HepG2 (cell line): ENCODE data around the gene DSCAM. TPM values are rescaled to one million over a fixed set of nuclear protein-coding genes. Genes with fewer than 3 reads are reported as not detected.

ENCODE experiments used
- ATAC-seq: fragments of 200-7000 bp; cut with Tn5 transposase; 3 replicates; pipeline ENCODE4 v1.9.1; 2020; ENCODE audit warnings: mild to moderate bottlenecking, moderate library complexity
- BruUV-seq: library from RNA; stranded (reverse); fragments of 400-500 nt; replicated peaks from 2 replicates; lab custom pipeline; 2021; lab: Mats Ljungman, UMichigan
- CTCF ChIA-PET: fragments of 300-600 bp; formaldehyde crosslinking; extraction: SDS; loops from one replicate; lab custom pipeline; 2021; ENCODE audit warnings: low total read pairs, inconsistent platforms, low intra/inter-chr PET ratio; lab: Yijun Ruan, JAX
- POLR2A ChIA-PET: fragments of 350-600 bp; sonication (Branson Sonifier 250); formaldehyde crosslinking; loops from one replicate; lab custom pipeline; 2020; ENCODE audit warnings: antibody characterized with exemption, inconsistent platforms; lab: Yijun Ruan, JAX
- DNase-seq: peaks from one replicate; pipeline ENCODE4 v3.0.0-alpha.2; 2015; ENCODE audit warnings: low spot score
- FAIRE-seq: peaks from 3 replicates; lab custom pipeline; 2011; peaks lifted over from hg19 to GRCh38; lab: Jason Lieb, UNC
- H2AFZ ChIP-seq: one replicate; pipeline ENCODE4 v1.6.1; 2011; ENCODE audit warnings: low read length, inconsistent platforms
- H3K27ac ChIP-seq: fragments of 300-600 bp; 3 replicates; pipeline ENCODE4 v1.8.0; 2011; ENCODE audit warnings: mixed run types, mild to moderate bottlenecking, mixed read lengths, low read length, inconsistent platforms; ENCODE audit not compliant: insufficient read depth; ENCODE audit errors: extremely low read length
- H3K27me3 ChIP-seq, 2 experiments: fragments of 200-600 bp in 1 of 2; 2 replicates in 1 of 2; 3 replicates in 1 of 2; pipeline versions ENCODE4 v1.6.0 to v1.8.0; 2011; ENCODE audit warnings: low read length in 2 of 2, mild to moderate bottlenecking in 2 of 2, moderate library complexity in 2 of 2, inconsistent platforms in 1 of 2; ENCODE audit not compliant: insufficient read depth in 2 of 2, control insufficient read depth in 1 of 2
- H3K36me3 ChIP-seq, 2 experiments: fragments of 200-600 bp in 1 of 2; replicated peaks in 1 of 2; 2 replicates in 1 of 2; 3 replicates in 1 of 2; pipeline versions ENCODE4 v1.5.1 to v1.8.0; 2011; ENCODE audit warnings: low read length in 2 of 2, inconsistent platforms in 1 of 2; ENCODE audit not compliant: insufficient read depth in 2 of 2, control insufficient read depth in 1 of 2
- H3K4me1 ChIP-seq: 2 replicates; pipeline ENCODE4 v1.5.1; 2012; ENCODE audit warnings: low read length, inconsistent platforms; ENCODE audit not compliant: insufficient read depth
- H3K4me2 ChIP-seq: 2 replicates; pipeline ENCODE4 v1.6.0; 2011; ENCODE audit warnings: low read depth, low read length, inconsistent platforms
- H3K4me3 ChIP-seq, 3 experiments: fragments of 200-600 bp in 1 of 3; sonication (generic), shearing (Covaris generic) in 1 of 3; replicated peaks in 1 of 3; 2 replicates each; pipeline ENCODE4 v1.5.1; 2011 to 2016; ENCODE audit warnings: low read length in 3 of 3, inconsistent platforms in 2 of 3, low read depth in 2 of 3, mild to moderate bottlenecking in 2 of 3, control low read depth in 1 of 3, mixed read lengths in 1 of 3; ENCODE audit not compliant: insufficient read depth in 1 of 3
- H3K79me2 ChIP-seq: one replicate; pipeline ENCODE4 v1.6.1; 2011; ENCODE audit warnings: low read length, inconsistent platforms; ENCODE audit not compliant: insufficient read depth
- H3K9ac ChIP-seq: 2 replicates; pipeline ENCODE4 v1.6.0; 2011; ENCODE audit warnings: mild to moderate bottlenecking, low read depth, low read length, inconsistent platforms; ENCODE audit not compliant: insufficient read depth
- H3K9me3 ChIP-seq: 2 replicates; pipeline ENCODE4 v1.5.1; 2012; ENCODE audit warnings: mild to moderate bottlenecking, low read length
- H4K20me1 ChIP-seq: 2 replicates; pipeline ENCODE4 v1.6.0; 2011; ENCODE audit warnings: inconsistent platforms, mild to moderate bottlenecking, low read length, moderate library complexity; ENCODE audit not compliant: insufficient read depth
- ATM ChIP-seq: fragments of 450-650 bp; IDR thresholded peaks from 2 replicates; pipeline ENCODE4 v1.7.1; 2017; ENCODE audit warnings: mild to moderate bottlenecking, borderline replicate concordance
- ESRRA ChIP-seq: sonication (generic); formaldehyde crosslinking; IDR thresholded peaks from 2 replicates; pipeline ENCODE4 v1.5.1; 2020; ENCODE audit warnings: mild to moderate bottlenecking, low read depth, missing genetic modification reagents
- GATAD2A ChIP-seq: IDR thresholded peaks from 2 replicates; pipeline ENCODE4 v1.6.1; 2016
- HMG20A ChIP-seq: IDR thresholded peaks from 2 replicates; pipeline ENCODE4 v1.6.1; 2016; ENCODE audit warnings: borderline replicate concordance
- HNRNPH1 ChIP-seq: fragments of 200-400 bp; formaldehyde crosslinking; optimal IDR thresholded peaks from 2 replicates; pipeline ENCODE3; 2017; ENCODE audit warnings: mild to moderate bottlenecking, low read depth, low read length
- JARID2 ChIP-seq: sonication (generic); formaldehyde crosslinking; IDR thresholded peaks from 2 replicates; pipeline ENCODE4 v1.8.1; 2023; ENCODE audit warnings: missing genetic modification reagents, inconsistent platforms; ENCODE audit not compliant: insufficient replicate concordance
- KDM3A ChIP-seq: IDR thresholded peaks from 2 replicates; pipeline ENCODE4 v1.6.1; 2018; ENCODE audit warnings: low read depth, missing compliant biosample characterization
- MLLT10 ChIP-seq: sonication (generic); formaldehyde crosslinking; IDR thresholded peaks from 2 replicates; pipeline ENCODE4 v1.4.0; 2020; ENCODE audit warnings: missing genetic modification reagents
- PHF21A ChIP-seq: sonication (generic); formaldehyde crosslinking; IDR thresholded peaks from 2 replicates; pipeline ENCODE4 v1.5.0; 2020; ENCODE audit warnings: mild to moderate bottlenecking, missing genetic modification reagents
- RBAK ChIP-seq: sonication (generic); formaldehyde crosslinking; IDR thresholded peaks from 2 replicates; pipeline ENCODE4 v1.5.1; 2020; ENCODE audit warnings: mild to moderate bottlenecking, missing genetic modification reagents
- RFXANK ChIP-seq: IDR thresholded peaks from 2 replicates; pipeline ENCODE4 v1.6.1; 2016
- SUZ12 ChIP-seq: fragments of 150-350 bp; IDR thresholded peaks from 2 replicates; pipeline ENCODE4 v1.6.1; 2014; ENCODE audit warnings: low read depth, low read length
- TBX3 ChIP-seq: fragments of 450-650 bp; IDR thresholded peaks from 2 replicates; pipeline ENCODE4 v1.6.1; 2017; ENCODE audit warnings: antibody characterized with exemption, mild to moderate bottlenecking, inconsistent platforms, borderline replicate concordance
- ZNF17 ChIP-seq: sonication (generic); formaldehyde crosslinking; IDR thresholded peaks from 2 replicates; pipeline ENCODE4 v1.5.0; 2020; ENCODE audit warnings: mild to moderate bottlenecking, missing genetic modification reagents
- ZNF292 ChIP-seq: sonication (generic); formaldehyde crosslinking; IDR thresholded peaks from 2 replicates; pipeline ENCODE4 v1.8.1; 2022; ENCODE audit warnings: mild to moderate bottlenecking, low read depth, missing genetic modification reagents, borderline replicate concordance
- ZNF343 ChIP-seq: sonication (generic); formaldehyde crosslinking; IDR thresholded peaks from 2 replicates; pipeline ENCODE4 v1.4.0; 2020; ENCODE audit warnings: mild to moderate bottlenecking, missing genetic modification reagents
- ZNF841 ChIP-seq: sonication (generic); formaldehyde crosslinking; IDR thresholded peaks from 2 replicates; pipeline ENCODE4 v1.8.1; 2023; ENCODE audit warnings: missing genetic modification reagents, borderline replicate concordance
- WGBS: methylation state at CpG from one replicate; pipeline ENCODE4 v1.1.6; 2017; ENCODE audit warnings: low lambda C conversion rate; 5-methylcytosine and 5-hydroxymethylcytosine counted together
- in situ Hi-C: cut with HindIII; loops from 2 replicates; pipeline ENCODE4 v1.10.0; 2017; ENCODE audit warnings: low pct_unique_long_range_greater_than_20kb; ENCODE audit not compliant: extremely low pct_ligation_motif_present
- intact Hi-C: fragments of 100-400 bp; cut with micrococcal nuclease; formaldehyde crosslinking; loops from one replicate; pipeline ENCODE4 v1.10.0; 2022; ENCODE audit not compliant: unreplicated experiment
- polyA plus RNA-seq, 8 experiments: library from polyadenylated mRNA; depleted of rRNA in 3 of 8; stranded (reverse) in 7 of 8; unstranded in 1 of 8; fragments of >200 nt; fragmentation: Illumina TruSeq in 4 of 8; extraction: Trizol in 4 of 8; gene quantifications; 2 replicates each; pipeline versions ENCODE4 v1.2.1 to v1.2.3, GENCODE V29; 2011 to 2016; ENCODE audit warnings: low read depth in 4 of 8, missing spikeins in 1 of 8, mixed read lengths in 1 of 8; ENCODE audit not compliant: insufficient read depth in 1 of 8
- total RNA-seq, 5 experiments: library from RNA; depleted of rRNA; stranded (reverse); fragments of >200 nt; fragmentation: Illumina TruSeq; extraction: Trizol; gene quantifications; 2 replicates each; pipeline ENCODE4 v1.2.3, GENCODE V29; 2016; ENCODE audit warnings: low read depth in 1 of 5
- TF ChIP-seq, protein P1 (sequence below): sonication (generic); formaldehyde crosslinking; IDR thresholded peaks from 2 replicates; pipeline ENCODE4 v1.4.0; 2020; ENCODE audit warnings: missing genetic modification reagents, mild to moderate bottlenecking, borderline replicate concordance

The DSCAM gene
- total and polyA plus RNA-seq, 2 of the 13 experiments (the other 11 are each of a cell fraction or from before 2014, with no cell fraction given) = not detected

GRCh38 chr21:40270047-40270446 lies 576.9 kb downstream of the DSCAM start:
- H3K36me3 ChIP-seq = no peaks in the 10 kb centered on the region
- BruUV-seq = no TSS peak
- no peaks in the 10 kb centered on the region for H3K79me2 ChIP-seq
- H3K4me3 ChIP-seq = no peak overlapping the region
- TF ChIP-seq JARID2 (CRISPR knock-in tag) (no peak), ZNF841 (CRISPR knock-in tag) (no peak), RBAK (no peak), PHF21A (no peak), HMG20A (no peak), HNRNPH1 (no peak), ZNF292 (CRISPR knock-in tag) (no peak), ATM (no peak), ZNF343 (CRISPR knock-in tag) (no peak), GATAD2A (CRISPR knock-in tag) (no peak), TBX3 (no peak), SUZ12 (no peak)
- TF ChIP-seq, all 625 proteins: peak for 0
- no peaks in the 10 kb centered on the region for H3K27me3 ChIP-seq
- no peaks in the 10 kb centered on the region for H4K20me1 ChIP-seq
- H2AFZ ChIP-seq = no peak overlapping the region
- intact Hi-C loops (no loop called here), in situ Hi-C loops (no loop called here)
- no peak for ATAC-seq
- no peak overlapping the region for H3K4me2 ChIP-seq
- H3K9ac ChIP-seq = no peak overlapping the region
- FAIRE-seq = no peak
- H3K4me1 ChIP-seq = no peaks in the 10 kb centered on the region
- CTCF ChIA-PET = no interaction called here
- POLR2A ChIA-PET = no interaction called here
- no peak overlapping the region for H3K27ac ChIP-seq
- DNase-seq = no peak
- WGBS = 36% methylated on average over 4 of the region's 4 CpGs
- H3K9me3 ChIP-seq = peaks cover 93% of the 10 kb centered on the region

DNA sequence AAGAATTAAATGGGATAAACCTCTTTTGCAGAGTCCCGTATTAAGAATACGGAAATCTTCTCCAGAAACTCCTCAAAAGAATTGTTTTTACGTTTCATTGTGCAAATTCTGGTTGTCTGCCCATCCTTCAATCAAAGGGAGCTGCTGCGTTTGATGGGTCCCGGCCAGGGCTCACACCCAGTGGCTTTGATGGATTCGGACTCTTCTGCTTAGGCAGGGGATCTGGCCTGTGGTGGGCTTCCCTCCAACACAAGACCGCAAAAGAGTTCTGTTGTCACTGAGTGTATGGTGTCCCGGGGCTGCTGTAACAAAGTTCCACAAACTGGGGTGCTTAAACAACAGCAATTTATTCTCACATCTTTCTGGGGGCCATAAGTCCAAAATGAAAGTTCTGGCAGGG lies 577.7 kb downstream of the DSCAM start:
- Histone ChIP-seq H2AFZ (no peak overlapping the region), H3K9me3 (peaks cover 95% of the 10 kb centered on the region), H3K9ac (no peak overlapping the region), H3K27me3 (no peaks in the 10 kb centered on the region), H3K4me2 (no peak overlapping the region), H3K4me1 (no peaks in the 10 kb centered on the region), H3K36me3 (no peaks in the 10 kb centered on the region), H3K4me3 (no peak overlapping the region), H3K79me2 (no peaks in the 10 kb centered on the region), H4K20me1 (no peaks in the 10 kb centered on the region), H3K27ac (no peak overlapping the region)
- no TSS peak for BruUV-seq
- intact Hi-C loops (no loop called here), in situ Hi-C loops (no loop called here)
- FAIRE-seq = no peak
- ChIA-PET POLR2A (no interaction called here), CTCF (no interaction called here)
- no peak for DNase-seq
- 11% methylated on average over 7 of the region's 8 CpGs for WGBS
- ATAC-seq = no peak
- TF ChIP-seq RFXANK (CRISPR knock-in tag) = no peak
- TF ChIP-seq, protein P1, sequence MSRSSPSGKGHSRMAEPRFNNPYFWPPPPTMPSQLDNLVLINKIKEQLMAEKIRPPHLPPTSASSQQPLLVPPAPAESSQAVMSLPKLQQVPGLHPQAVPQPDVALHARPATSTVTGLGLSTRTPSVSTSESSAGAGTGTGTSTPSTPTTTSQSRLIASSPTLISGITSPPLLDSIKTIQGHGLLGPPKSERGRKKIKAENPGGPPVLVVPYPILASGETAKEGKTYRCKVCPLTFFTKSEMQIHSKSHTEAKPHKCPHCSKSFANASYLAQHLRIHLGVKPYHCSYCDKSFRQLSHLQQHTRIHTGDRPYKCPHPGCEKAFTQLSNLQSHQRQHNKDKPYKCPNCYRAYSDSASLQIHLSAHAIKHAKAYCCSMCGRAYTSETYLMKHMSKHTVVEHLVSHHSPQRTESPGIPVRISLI = no peak
- TF ChIP-seq ZNF17 (CRISPR knock-in tag) = no peak
- no peak for TF ChIP-seq MLLT10 (CRISPR knock-in tag)
- no peak for TF ChIP-seq KDM3A (CRISPR knock-in tag)
- no peak for TF ChIP-seq ESRRA (CRISPR knock-in tag)
